H9 (cell line): Measurements from ENCODE around the gene PCBP1. TPM values are rescaled to one million over a fixed set of nuclear protein-coding genes. Genes with fewer than 3 reads are reported as not detected.
"Not testable (repeated sequence)": the region's sequence is repeated elsewhere in the genome, so short reads cannot be mapped to it uniquely, and the experiment has no call there.

Source experiments
- DNase-seq: peaks from one replicate; pipeline ENCODE4 v3.0.0-alpha.2; 2017
- H2AFZ ChIP-seq: one replicate; pipeline ENCODE4 v1.6.1; 2013; ENCODE audit warnings: mild to moderate bottlenecking, low read length, control low read depth, moderate library complexity
- H2AK5ac ChIP-seq: 2 replicates; pipeline ENCODE4 v1.6.1; 2013; ENCODE audit warnings: low read length, control low read depth, mixed read lengths; ENCODE audit not compliant: insufficient read length
- H2BK120ac ChIP-seq: one replicate; pipeline ENCODE4 v1.6.1; 2013; ENCODE audit warnings: low read depth, mild to moderate bottlenecking, low read length, control low read depth, inconsistent platforms; ENCODE audit not compliant: poor library complexity, severe bottlenecking
- H2BK12ac ChIP-seq: 2 replicates; pipeline ENCODE4 v1.6.1; 2013; ENCODE audit warnings: low read length, control low read depth, mixed read lengths, low read depth; ENCODE audit not compliant: insufficient read length
- H2BK15ac ChIP-seq: 2 replicates; pipeline ENCODE4 v1.6.1; 2013; ENCODE audit warnings: low read depth, low read length, control low read depth
- H2BK20ac ChIP-seq: one replicate; pipeline ENCODE4 v1.6.1; 2013; ENCODE audit warnings: low read depth, mild to moderate bottlenecking, low read length, control low read depth, inconsistent platforms; ENCODE audit not compliant: poor library complexity, severe bottlenecking
- H2BK5ac ChIP-seq: 2 replicates; pipeline ENCODE4 v1.6.1; 2013; ENCODE audit warnings: low read length, control low read depth, mixed read lengths; ENCODE audit not compliant: insufficient read length
- H3K14ac ChIP-seq: 2 replicates; pipeline ENCODE4 v1.6.1; 2013; ENCODE audit warnings: low read length, control low read depth; ENCODE audit not compliant: insufficient read depth
- H3K18ac ChIP-seq: 2 replicates; pipeline ENCODE4 v1.6.1; 2013; ENCODE audit warnings: low read depth, mild to moderate bottlenecking, mixed read lengths, low read length, control low read depth; ENCODE audit not compliant: insufficient read length
- H3K23ac ChIP-seq: 2 replicates; pipeline ENCODE4 v1.6.1; 2013; ENCODE audit warnings: low read length, control low read depth, mixed read lengths, low read depth; ENCODE audit not compliant: insufficient read length
- H3K23me2 ChIP-seq: 2 replicates; pipeline ENCODE4 v1.6.1; 2013; ENCODE audit warnings: low read depth, mild to moderate bottlenecking, mixed read lengths, low read length, control low read depth; ENCODE audit not compliant: insufficient read length, poor library complexity, severe bottlenecking
- H3K27ac ChIP-seq: 2 replicates; pipeline ENCODE4 v1.5.1; 2013; ENCODE audit warnings: low read length, control low read depth, mixed read lengths, low read depth; ENCODE audit not compliant: insufficient read length
- H3K27me3 ChIP-seq: 2 replicates; pipeline ENCODE4 v1.6.1; 2013; ENCODE audit warnings: low read length, control low read depth, inconsistent platforms; ENCODE audit not compliant: insufficient read depth
- H3K4ac ChIP-seq: 2 replicates; pipeline ENCODE4 v1.6.1; 2013; ENCODE audit warnings: low read depth, mild to moderate bottlenecking, control low read depth, inconsistent platforms, low read length, moderate library complexity
- H3K4me1 ChIP-seq: 2 replicates; pipeline ENCODE4 v1.6.1; 2013; ENCODE audit warnings: low read length, control low read depth, inconsistent platforms; ENCODE audit not compliant: insufficient read depth
- H3K4me2 ChIP-seq: 2 replicates; pipeline ENCODE4 v1.6.1; 2013; ENCODE audit warnings: low read length, control low read depth, mixed read lengths; ENCODE audit not compliant: insufficient read length, insufficient read depth
- H3K56ac ChIP-seq: 2 replicates; pipeline ENCODE4 v1.6.1; 2013; ENCODE audit warnings: low read depth, mild to moderate bottlenecking, mixed read lengths, low read length, control low read depth; ENCODE audit not compliant: insufficient read length
- H3K79me1 ChIP-seq: 2 replicates; pipeline ENCODE4 v1.6.1; 2013; ENCODE audit warnings: low read depth, mild to moderate bottlenecking, moderate library complexity, low read length, control low read depth, inconsistent platforms; ENCODE audit not compliant: insufficient read depth, poor library complexity, severe bottlenecking
- H3K79me2 ChIP-seq: 2 replicates; pipeline ENCODE4 v1.6.1; 2013; ENCODE audit warnings: low read length, control low read depth, inconsistent platforms; ENCODE audit not compliant: insufficient read depth
- H3K9ac ChIP-seq: 2 replicates; pipeline ENCODE4 v1.6.1; 2013; ENCODE audit warnings: low read length, control low read depth, mixed read lengths; ENCODE audit not compliant: insufficient read length; ENCODE audit errors: extremely low read depth
- H3K9me3 ChIP-seq: one replicate; pipeline ENCODE4 v1.6.1; 2013; ENCODE audit warnings: low read depth, low read length, inconsistent platforms; ENCODE audit not compliant: control insufficient read depth
- H3T11ph ChIP-seq: one replicate; pipeline ENCODE4 v1.6.1; 2013; ENCODE audit warnings: mild to moderate bottlenecking, low read length, control low read depth, inconsistent platforms
- H4K20me1 ChIP-seq: one replicate; pipeline ENCODE4 v1.6.1; 2013; ENCODE audit not compliant: control insufficient read depth, insufficient read length, insufficient read depth
- H4K5ac ChIP-seq: 2 replicates; pipeline ENCODE4 v1.6.1; 2013; ENCODE audit warnings: low read depth, mild to moderate bottlenecking, mixed read lengths, low read length, control low read depth; ENCODE audit not compliant: insufficient read length
- H4K8ac ChIP-seq: replicated peaks from 2 replicates; pipeline ENCODE4 v1.6.1; 2013; ENCODE audit warnings: low read length, control low read depth, mixed read lengths, low read depth; ENCODE audit not compliant: insufficient read length
- H4K91ac ChIP-seq: 2 replicates; pipeline ENCODE4 v1.6.1; 2013; ENCODE audit warnings: low read depth, mild to moderate bottlenecking, moderate library complexity, mixed read lengths, low read length, control low read depth; ENCODE audit not compliant: insufficient read length
- H3K27ac Mint-ChIP-seq, 3 experiments: 2 replicates in 2 of 3; 3 replicates in 1 of 3; pipeline ENCODE4 v1.8.0; 2020 to 2021; ENCODE audit warnings: mixed read lengths in 3 of 3, mild to moderate bottlenecking in 1 of 3, moderate library complexity in 1 of 3
- H3K27me3 Mint-ChIP-seq: 2 replicates; pipeline ENCODE4 v1.8.0; 2021; ENCODE audit warnings: low read depth, mild to moderate bottlenecking, moderate library complexity, mixed read lengths
- H3K36me3 Mint-ChIP-seq, 3 experiments: 2 replicates in 2 of 3; 3 replicates in 1 of 3; pipeline ENCODE4 v1.8.0; 2020 to 2021; ENCODE audit warnings: low read depth in 3 of 3, mixed read lengths in 3 of 3; ENCODE audit not compliant: insufficient read depth in 1 of 3
- H3K4me1 Mint-ChIP-seq, 2 experiments: 2 replicates each; pipeline ENCODE4 v1.8.0; 2020; ENCODE audit warnings: mixed read lengths in 2 of 2
- H3K4me3 Mint-ChIP-seq, 2 experiments: 2 replicates in 1 of 2; 3 replicates in 1 of 2; pipeline ENCODE4 v1.8.0; 2020 to 2021; ENCODE audit warnings: mild to moderate bottlenecking in 2 of 2, mixed read lengths in 2 of 2, moderate library complexity in 1 of 2
- H3K9me3 Mint-ChIP-seq, 2 experiments: 2 replicates in 1 of 2; 3 replicates in 1 of 2; pipeline ENCODE4 v1.8.0; 2020; ENCODE audit warnings: mild to moderate bottlenecking in 2 of 2, mixed read lengths in 2 of 2, moderate library complexity in 1 of 2
- CTCF ChIP-seq: fragments of 200-600 bp; sonication (generic); conservative IDR thresholded peaks from 3 replicates; pipeline ENCODE4 v1.8.0; 2021; ENCODE audit warnings: antibody characterized with exemption, mild to moderate bottlenecking
- WGBS: extraction: QIAGEN DNeasy Blood & Tissue Kit; methylation state at CpG from one replicate; pipeline ENCODE4 v1.1.7; 2013; ENCODE audit warnings: missing lambda C conversion rate, low lambda C conversion rate, mixed read lengths; ENCODE audit not compliant: insufficient read length; ENCODE audit errors: extremely low coverage; 5-methylcytosine and 5-hydroxymethylcytosine counted together
- total RNA-seq: library from RNA; stranded (reverse); gene quantifications from 2 replicates; pipeline ENCODE4 v1.2.1, GENCODE V29; 2021

PCBP1 gene
- total RNA-seq, 1 experiment from 2014 or later = 457 TPM

GRCh38 chr2:70091816-70092215 is 4.5 kb downstream of the PCBP1 start:
- TF ChIP-seq CTCF = no peak
- no peak overlapping the region for H2AK5ac ChIP-seq
- H4K20me1 ChIP-seq = no peaks in the 10 kb centered on the region
- Mint-ChIP-seq H3K36me3 (peaks cover 19 to 21% (median 20%) of the 10 kb centered on the region in 3 experiments), H3K9me3 (peaks cover 3 to 12% of the 10 kb centered on the region in 2 experiments; a peak in 4 of 5 replicates), H3K4me3 (no peak overlapping the region), H3K4me1 (peaks cover 16% of the 10 kb centered on the region in 2 experiments), H3K27me3 (peaks cover 4% of the 10 kb centered on the region), H3K27ac (peak overlapping the region in 2 of 3 experiments; percentile 1 to 40; a peak in 2 of 7 replicates)
- no peak for DNase-seq
- peaks cover 9% of the 10 kb centered on the region; the same call in 1 of the 2 replicates for H3K79me2 ChIP-seq
- H3K4me2 ChIP-seq = no peak overlapping the region
- H3K79me1 ChIP-seq = no peaks in the 10 kb centered on the region
- H2BK15ac ChIP-seq = no peak overlapping the region
- no peaks in the 10 kb centered on the region for H3K4me1 ChIP-seq
- no peak overlapping the region for H2BK5ac ChIP-seq
- no peak overlapping the region for H3K27ac ChIP-seq
- H4K8ac ChIP-seq = no peak overlapping the region
- no peak overlapping the region for H3T11ph ChIP-seq
- no CpG with 5 or more reads among the region's 7 CpGs for WGBS
- H3K9me3 ChIP-seq = no peaks in the 10 kb centered on the region
- no peak overlapping the region for H3K23ac ChIP-seq
- no peak overlapping the region for H2BK20ac ChIP-seq
- peaks cover 8% of the 10 kb centered on the region for H3K23me2 ChIP-seq
- no peak overlapping the region for H2BK120ac ChIP-seq
- H3K56ac ChIP-seq = no peak overlapping the region
- H3K18ac ChIP-seq = no peak overlapping the region
- H3K4ac ChIP-seq = no peak overlapping the region
- no peak overlapping the region for H4K5ac ChIP-seq
- H3K9ac ChIP-seq = no peak overlapping the region
- H3K27me3 ChIP-seq = no peaks in the 10 kb centered on the region
- no peak overlapping the region for H3K14ac ChIP-seq
- H2AFZ ChIP-seq = no peak overlapping the region
- no peak overlapping the region for H4K91ac ChIP-seq
- no peak overlapping the region for H2BK12ac ChIP-seq

DNA sequence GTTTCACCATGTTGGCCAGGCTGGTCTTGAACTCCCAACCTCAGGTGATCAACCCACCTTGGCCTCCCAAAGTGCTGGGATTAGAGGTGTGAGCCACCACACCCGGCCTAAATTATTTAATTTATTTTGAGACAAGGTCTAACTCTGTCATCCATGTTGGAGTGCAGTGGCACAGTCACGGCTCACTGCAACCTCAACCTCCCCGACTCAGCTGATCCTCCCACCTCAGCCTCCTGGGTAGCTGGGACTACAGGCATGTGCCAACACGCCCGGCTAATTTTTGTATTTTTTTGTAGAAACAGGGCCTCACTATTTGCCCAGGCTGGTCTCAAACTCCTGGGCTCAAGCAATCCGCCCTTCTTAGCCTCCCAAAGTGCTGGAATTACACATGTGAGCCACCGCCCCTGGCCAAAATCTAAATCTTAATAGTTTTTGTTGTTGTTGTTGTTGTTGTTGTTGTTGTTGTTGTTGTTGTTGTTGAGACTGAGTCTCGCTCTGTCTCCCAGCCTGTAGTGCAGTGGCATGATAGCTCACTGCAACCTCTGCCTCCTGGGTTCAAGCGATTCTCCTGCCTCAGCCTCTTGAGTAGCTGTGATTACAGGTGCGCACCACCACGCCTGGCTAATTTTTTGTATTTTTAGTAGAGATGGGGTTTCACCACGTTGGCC is 5.4 kb downstream of the PCBP1 start:
- not testable (repeated sequence) for H3K27ac ChIP-seq, H3K4me2 ChIP-seq, H3K9me3 Mint-ChIP-seq, H3K9me3 ChIP-seq, H3K23me2 ChIP-seq, H2BK120ac ChIP-seq, H4K8ac ChIP-seq, H3K79me1 ChIP-seq, H3K9ac ChIP-seq, H3K14ac ChIP-seq, H2BK20ac ChIP-seq, H3T11ph ChIP-seq, H3K4me1 ChIP-seq, H3K23ac ChIP-seq, H4K20me1 ChIP-seq, H3K27me3 Mint-ChIP-seq, H3K56ac ChIP-seq, H2AK5ac ChIP-seq, H4K5ac ChIP-seq, H2BK12ac ChIP-seq, DNase-seq, H4K91ac ChIP-seq, H3K4ac ChIP-seq, H2AFZ ChIP-seq, H2BK15ac ChIP-seq, H3K27ac Mint-ChIP-seq, H3K18ac ChIP-seq, H3K4me3 Mint-ChIP-seq, H2BK5ac ChIP-seq, H3K79me2 ChIP-seq, H3K27me3 ChIP-seq
- Mint-ChIP-seq H3K36me3 (peaks cover 16 to 19% (median 18%) of the 10 kb centered on the region in 3 experiments), H3K4me1 (peaks cover 16% of the 10 kb centered on the region in 2 experiments)
- WGBS = no CpG with 5 or more reads among the region's 12 CpGs
